Lower leg skin (tissue), 4 donors: ENCODE results near the gene HAGH. TPM values are rescaled to one million over a fixed set of nuclear protein-coding genes. Genes with fewer than 3 reads are reported as not detected.

Source experiments
- DNase-seq, 2 donors: peaks; one replicate each; pipeline ENCODE4 v3.0.0-alpha.2; 2019; ENCODE audit warnings: low spot score in 2 of 2
- H3K4me3 ChIP-seq: fragments of 200-600 bp; sonication (generic); 2 replicates; pipeline ENCODE4 v1.5.1; 2017; ENCODE audit warnings: mild to moderate bottlenecking, low read depth; ENCODE audit not compliant: poor library complexity, severe bottlenecking
- POLR2A ChIP-seq, 2 donors: fragments of 450-650 bp; IDR thresholded peaks; one replicate each; pipeline ENCODE4 v1.6.1; 2016 to 2017; ENCODE audit warnings: antibody characterized with exemption in 2 of 2, mild to moderate bottlenecking in 1 of 2, moderate library complexity in 1 of 2
- WGBS, 2 donors: methylation state at CpG; one replicate each; pipeline ENCODE4 v1.1.5; 2018; 5-methylcytosine and 5-hydroxymethylcytosine counted together
- intact Hi-C: fragments of 100-400 bp; cut with DNase I; formaldehyde crosslinking; loops from one replicate; pipeline ENCODE4 v1.15.0; 2023; ENCODE audit warnings: low total_unique reads
- total RNA-seq, 4 donors: library from RNA; depleted of rRNA; stranded (reverse); fragments of >200 nt; gene quantifications; one replicate each; pipeline ENCODE4 v1.1.0, GENCODE V29; 2016
- TF ChIP-seq, protein P1 (sequence below), 3 donors: fragments of 450-650 bp; IDR thresholded peaks; one replicate each; pipeline ENCODE4 v1.5.1; 2016; ENCODE audit warnings: antibody characterized with exemption in 3 of 3, mild to moderate bottlenecking in 3 of 3, moderate library complexity in 2 of 3

The HAGH gene
- total RNA-seq, 4 donors from 2014 or later, result 57.8 to 104 (median 89.0) TPM

DNA sequence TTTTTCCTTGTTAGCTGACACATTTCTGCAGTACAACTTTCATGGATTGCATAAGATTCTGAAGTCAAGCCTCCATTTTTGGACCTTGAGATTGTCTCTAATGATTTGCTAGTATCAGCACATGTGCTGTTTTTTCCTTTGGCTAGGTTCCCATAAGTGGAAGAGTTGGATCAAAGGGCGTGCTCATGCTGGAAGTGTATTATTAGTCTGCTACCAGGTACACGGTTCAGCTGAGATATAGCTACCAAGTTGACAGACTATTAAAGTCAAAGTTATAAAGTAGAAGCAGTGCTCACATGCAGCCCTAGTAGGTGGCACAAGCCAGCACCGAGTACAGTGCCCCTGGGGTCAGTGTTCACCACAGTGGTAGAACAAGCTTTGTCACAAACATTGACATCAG lies 3.6 kb upstream of the HAGH start:
- H3K4me3 ChIP-seq, result no peak overlapping the region
- no peak for DNase-seq
- TF ChIP-seq, protein P1, sequence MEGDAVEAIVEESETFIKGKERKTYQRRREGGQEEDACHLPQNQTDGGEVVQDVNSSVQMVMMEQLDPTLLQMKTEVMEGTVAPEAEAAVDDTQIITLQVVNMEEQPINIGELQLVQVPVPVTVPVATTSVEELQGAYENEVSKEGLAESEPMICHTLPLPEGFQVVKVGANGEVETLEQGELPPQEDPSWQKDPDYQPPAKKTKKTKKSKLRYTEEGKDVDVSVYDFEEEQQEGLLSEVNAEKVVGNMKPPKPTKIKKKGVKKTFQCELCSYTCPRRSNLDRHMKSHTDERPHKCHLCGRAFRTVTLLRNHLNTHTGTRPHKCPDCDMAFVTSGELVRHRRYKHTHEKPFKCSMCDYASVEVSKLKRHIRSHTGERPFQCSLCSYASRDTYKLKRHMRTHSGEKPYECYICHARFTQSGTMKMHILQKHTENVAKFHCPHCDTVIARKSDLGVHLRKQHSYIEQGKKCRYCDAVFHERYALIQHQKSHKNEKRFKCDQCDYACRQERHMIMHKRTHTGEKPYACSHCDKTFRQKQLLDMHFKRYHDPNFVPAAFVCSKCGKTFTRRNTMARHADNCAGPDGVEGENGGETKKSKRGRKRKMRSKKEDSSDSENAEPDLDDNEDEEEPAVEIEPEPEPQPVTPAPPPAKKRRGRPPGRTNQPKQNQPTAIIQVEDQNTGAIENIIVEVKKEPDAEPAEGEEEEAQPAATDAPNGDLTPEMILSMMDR (IDR thresholded peaks at IDR 0.05), result no peak
- no peak for TF ChIP-seq POLR2A (IDR thresholded peaks at IDR 0.05)
- intact Hi-C loops, result no loop called here
- 34 to 36% methylated on average over 3 of the region's 3 CpGs for WGBS, 2 donors

DNA sequence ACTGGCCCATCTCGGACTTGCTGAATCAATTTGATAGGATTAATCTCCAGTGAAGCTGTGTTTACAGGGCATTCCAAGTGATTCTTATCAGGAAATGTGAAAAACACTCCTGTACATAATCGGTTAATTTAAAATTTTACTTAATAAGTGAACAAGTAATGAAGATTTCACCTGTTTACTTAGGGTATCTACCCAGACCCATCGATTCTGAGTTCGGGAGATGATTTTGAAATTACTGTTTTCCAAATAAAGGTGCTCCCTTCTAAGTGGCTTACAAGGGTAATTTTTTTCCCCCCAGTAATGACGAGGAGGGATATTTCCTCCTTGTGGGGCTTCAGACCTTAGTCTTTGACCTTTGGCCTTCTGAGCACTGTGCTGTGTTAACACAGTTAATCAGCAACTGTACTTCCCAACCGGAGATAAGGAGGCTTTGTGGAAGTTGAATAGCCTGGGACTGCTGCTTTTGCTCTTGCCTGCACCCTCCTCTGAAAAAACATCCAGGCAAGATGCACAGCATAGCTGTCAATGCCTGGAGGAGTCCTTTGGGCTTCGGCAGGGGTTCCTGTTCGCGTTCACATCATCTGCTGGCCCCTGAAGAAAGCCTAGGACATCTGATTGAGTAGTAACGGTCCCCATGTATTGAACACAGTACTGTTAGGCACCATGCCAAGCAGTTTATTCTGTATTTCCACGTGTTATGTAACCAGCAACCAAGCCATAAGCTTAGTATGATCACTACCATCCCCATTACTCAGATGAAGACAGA lies 2.2 kb upstream of the HAGH start:
- WGBS, 2 donors, result 68 to 70% methylated on average over 11 of the region's 11 CpGs
- H3K4me3 ChIP-seq, result no peak overlapping the region
- no peak for DNase-seq

DNA sequence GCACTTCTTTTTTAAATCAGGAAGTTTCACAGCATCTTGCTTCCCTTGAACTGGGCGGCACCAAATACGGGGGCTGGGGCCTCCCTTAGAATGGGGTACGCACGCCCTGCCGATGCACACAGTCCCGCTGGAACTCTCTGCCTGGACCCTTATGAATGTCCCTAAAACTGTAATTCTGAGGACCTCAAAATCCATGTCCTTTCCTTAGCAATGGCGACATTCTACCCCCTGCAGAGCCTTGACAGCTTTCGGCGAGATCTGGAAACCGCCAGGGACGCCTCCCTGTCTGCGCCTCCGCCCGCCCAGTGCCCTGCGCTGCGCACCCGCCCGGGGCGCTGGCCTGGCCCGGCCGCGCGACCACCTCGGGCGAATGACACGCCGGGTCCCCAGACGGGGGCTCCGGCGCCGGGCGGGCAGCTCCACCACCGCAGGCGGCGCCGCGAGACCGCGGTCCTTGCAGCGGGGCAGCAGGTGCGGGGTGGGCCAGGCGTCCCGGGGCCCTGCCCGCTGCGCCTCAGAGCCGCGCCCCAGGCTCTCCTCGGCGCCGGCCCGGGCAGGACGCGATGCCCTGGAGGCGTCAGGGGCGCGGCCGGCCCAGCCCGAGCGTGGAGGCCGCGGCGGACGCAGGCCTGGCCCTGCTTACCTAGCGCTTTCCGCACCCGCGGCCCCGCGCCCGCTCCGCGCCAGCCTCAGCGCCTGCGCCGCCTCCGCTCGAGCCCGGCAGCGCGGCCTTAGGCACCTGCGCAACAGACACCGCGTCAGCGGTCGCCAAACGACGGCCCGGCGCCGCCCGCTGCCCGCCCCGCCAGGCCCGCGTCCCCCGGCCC lies 548 bp downstream of the HAGH start:
- 1% methylated on average over 35 to 38 of the region's 96 CpGs for WGBS, 2 donors
- DNase-seq, result peak in 1 of 2 donors; percentile 80
- TF ChIP-seq, protein P1 (IDR thresholded peaks at IDR 0.05), result no peak
- TF ChIP-seq POLR2A (IDR thresholded peaks at IDR 0.05), result no peak
- intact Hi-C loops, result no loop called here
- H3K4me3 ChIP-seq, result peak overlapping the region; percentile 62

More for the DNA sequence above, 2.2 kb upstream of the HAGH start:
- intact Hi-C loops, result no loop called here
- TF ChIP-seq POLR2A (IDR thresholded peaks at IDR 0.05), result no peak
- TF ChIP-seq, protein P1 (IDR thresholded peaks at IDR 0.05), result no peak

DNA sequence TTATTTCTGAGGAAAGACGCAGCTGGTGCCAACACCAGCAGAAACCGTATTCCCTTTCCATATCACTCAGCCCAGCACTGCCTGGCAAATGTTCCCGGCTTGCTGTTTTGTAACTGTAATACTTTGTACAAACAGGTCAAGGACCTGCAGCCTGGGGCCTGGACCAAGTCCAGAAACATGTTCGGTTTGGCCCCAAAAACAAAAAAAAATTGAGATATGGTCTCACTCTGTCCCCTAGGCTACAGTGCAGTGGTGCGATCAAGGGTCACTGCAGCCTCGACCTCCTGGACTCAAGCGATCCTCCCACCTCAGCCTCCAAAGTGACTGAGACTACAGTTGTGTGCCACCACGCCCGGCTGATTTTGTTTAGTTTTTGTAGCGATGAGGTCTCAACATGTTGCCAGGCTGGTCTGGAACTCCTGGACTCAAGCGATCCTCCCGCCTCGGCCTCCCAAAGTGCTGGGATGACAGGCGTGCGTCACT lies 1.2 kb downstream of the HAGH start:
- TF ChIP-seq, protein P1 (IDR thresholded peaks at IDR 0.05), result no peak
- no peak for TF ChIP-seq POLR2A (IDR thresholded peaks at IDR 0.05)
- intact Hi-C loops, result no loop called here
- 51 to 58% methylated on average over 15 of the region's 15 CpGs for WGBS, 2 donors
- H3K4me3 ChIP-seq, result no peak overlapping the region
- no peak for DNase-seq

DNA sequence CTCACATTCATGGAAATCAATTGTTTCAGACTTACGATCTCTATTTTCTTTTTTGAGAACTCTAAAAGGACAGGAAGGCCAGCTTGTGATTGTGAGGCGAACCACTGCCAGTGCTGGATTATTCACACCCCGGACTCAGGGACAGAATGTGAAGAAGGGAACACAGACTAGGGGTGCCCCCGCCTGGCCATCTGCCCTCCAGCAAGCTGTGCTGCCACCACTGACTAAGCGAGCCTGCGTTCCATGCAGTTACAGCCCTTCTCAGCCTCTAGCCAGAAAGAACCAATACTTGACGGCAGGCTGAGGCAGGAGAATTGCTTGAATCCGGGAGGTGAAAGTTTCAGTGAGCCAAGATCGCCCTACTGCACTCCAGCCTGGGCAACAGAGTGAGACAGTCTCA lies 2.8 kb downstream of the HAGH start:
- DNase-seq, result no peak
- H3K4me3 ChIP-seq, result no peak overlapping the region
- WGBS, 2 donors, result 70 to 75% methylated on average over 9 of the region's 9 CpGs
- TF ChIP-seq, protein P1 (IDR thresholded peaks at IDR 0.05), result no peak
- TF ChIP-seq POLR2A (IDR thresholded peaks at IDR 0.05), result no peak
- intact Hi-C loops, result no loop called here
